ENCODE measurements around the gene KRT35. TPM values are rescaled to one million over a fixed set of nuclear protein-coding genes. Genes with fewer than 3 reads are reported as not detected.

The KRT35 gene
- polyA plus RNA-seq, 4 donors, result 0.07 to 0.09 TPM; not detected in 2

- no peak for DNase-seq (ENCODE audit: low read depth in 4 of 4, low spot score in 3 of 4)
Observed at GRCh38 chr17:41490000-41490990, 9.3 kb upstream of the KRT35 start.

- DNase-seq (ENCODE audit: low read depth in 4 of 4, low spot score in 3 of 4), result no peak
Observed at GRCh38 chr17:41489531-41489930, 8.6 kb upstream of the KRT35 start, which contains the start of gene KRT36. TSS of gene KRT36 (minus strand) at chr17:41489910. CDS start at chr17:41489864, 46 bp downstream.

- no peak for DNase-seq (ENCODE audit: low read depth in 4 of 4, low spot score in 3 of 4)
Observed at GRCh38 chr17:41486809-41487530, 6.0 kb upstream of the KRT35 start.

GRCh38 chr17:41486316-41486715 lies 5.4 kb upstream of the KRT35 start:
- no peak for DNase-seq (ENCODE audit: low read depth in 4 of 4, low spot score in 3 of 4)

GRCh38 chr17:41484920-41485904 lies 4.3 kb upstream of the KRT35 start:
- no peak for DNase-seq (ENCODE audit: low read depth in 4 of 4, low spot score in 3 of 4)

GRCh38 chr17:41483991-41484826 lies 3.3 kb upstream of the KRT35 start:
- DNase-seq (ENCODE audit: low read depth in 4 of 4, low spot score in 3 of 4), result no peak

GRCh38 chr17:41483531-41483930 lies 2.6 kb upstream of the KRT35 start:
- DNase-seq (ENCODE audit: low read depth in 4 of 4, low spot score in 3 of 4), result no peak

- no peak for DNase-seq (ENCODE audit: low read depth in 4 of 4, low spot score in 3 of 4)
Observed at GRCh38 chr17:41480581-41480980, 370 bp downstream of the KRT35 start.

- no peak for DNase-seq (ENCODE audit: low read depth in 4 of 4, low spot score in 3 of 4)
Observed at GRCh38 chr17:41480136-41480535, 815 bp downstream of the KRT35 start.

GRCh38 chr17:41478237-41478636 lies 2.7 kb downstream of the KRT35 start:
- no peak for DNase-seq (ENCODE audit: low read depth in 4 of 4, low spot score in 3 of 4)

- DNase-seq (ENCODE audit: low read depth in 4 of 4, low spot score in 3 of 4), result no peak
Observed at GRCh38 chr17:41476866-41477815, 3.8 kb downstream of the KRT35 start.

GRCh38 chr17:41475421-41475820 lies 5.5 kb downstream of the KRT35 start:
- DNase-seq (ENCODE audit: low read depth in 4 of 4, low spot score in 3 of 4), result no peak

GRCh38 chr17:41474863-41475262 lies 6.1 kb downstream of the KRT35 start:
- DNase-seq (ENCODE audit: low read depth in 4 of 4, low spot score in 3 of 4), result no peak

- DNase-seq (ENCODE audit: low read depth in 4 of 4, low spot score in 3 of 4), result no peak
Observed at GRCh38 chr17:41468346-41468745, 12.6 kb downstream of the KRT35 start.

GRCh38 chr17:41467561-41467960 lies 13.4 kb downstream of the KRT35 start:
- no peak for DNase-seq (ENCODE audit: low read depth in 4 of 4, low spot score in 3 of 4)

GRCh38 chr17:41466988-41467387 lies 14.0 kb downstream of the KRT35 start, which contains the start of gene KRT32:
TSS of gene KRT32 (minus strand) at chr17:41467386. CDS start at chr17:41467325, 61 bp downstream.
- DNase-seq (ENCODE audit: low read depth in 4 of 4, low spot score in 3 of 4), result no peak

GRCh38 chr17:41464682-41465081 lies 16.3 kb downstream of the KRT35 start:
- no peak for DNase-seq (ENCODE audit: low read depth in 4 of 4, low spot score in 3 of 4)

GRCh38 chr17:41464173-41464572 lies 16.8 kb downstream of the KRT35 start:
- DNase-seq (ENCODE audit: low read depth in 4 of 4, low spot score in 3 of 4), result no peak

Measured in left renal pelvis (tissue), 4 donors.